IPS-18a (cell line): ENCODE results near the gene CDK3.

Experiments
- H3K27ac ChIP-seq: one replicate; pipeline ENCODE4 v1.5.1; 2013; ENCODE audit warnings: low read length
- H3K27me3 ChIP-seq: one replicate; pipeline ENCODE4 v1.6.1; 2013; ENCODE audit warnings: mild to moderate bottlenecking, low read length; ENCODE audit not compliant: control insufficient read depth, insufficient read depth
- H3K36me3 ChIP-seq: one replicate; pipeline ENCODE4 v1.6.1; 2013; ENCODE audit warnings: low read depth, low read length; ENCODE audit not compliant: control insufficient read depth
- H3K4me1 ChIP-seq: one replicate; pipeline ENCODE4 v1.6.1; 2013; ENCODE audit warnings: low read depth, low read length; ENCODE audit not compliant: control insufficient read depth
- H3K4me3 ChIP-seq: one replicate; pipeline ENCODE4 v1.5.1; 2013; ENCODE audit warnings: low read length
- H3K9ac ChIP-seq: one replicate; pipeline ENCODE4 v1.6.1; 2013; ENCODE audit warnings: mild to moderate bottlenecking, low read length, moderate library complexity
- H3K9me3 ChIP-seq: one replicate; pipeline ENCODE4 v1.6.1; 2013; ENCODE audit warnings: low read depth, low read length; ENCODE audit not compliant: control insufficient read depth

CDK3 gene

GRCh38 chr17:75995385-75995925 lies 5.2 kb upstream of the CDK3 start:
- Histone ChIP-seq H3K36me3 (peaks cover 13% of the 10 kb centered on the region), H3K9me3 (no peaks in the 10 kb centered on the region), H3K27me3 (no peaks in the 10 kb centered on the region), H3K4me3 (no peak overlapping the region), H3K9ac (no peak overlapping the region), H3K27ac (no peak overlapping the region), H3K4me1 (no peaks in the 10 kb centered on the region)

DNA sequence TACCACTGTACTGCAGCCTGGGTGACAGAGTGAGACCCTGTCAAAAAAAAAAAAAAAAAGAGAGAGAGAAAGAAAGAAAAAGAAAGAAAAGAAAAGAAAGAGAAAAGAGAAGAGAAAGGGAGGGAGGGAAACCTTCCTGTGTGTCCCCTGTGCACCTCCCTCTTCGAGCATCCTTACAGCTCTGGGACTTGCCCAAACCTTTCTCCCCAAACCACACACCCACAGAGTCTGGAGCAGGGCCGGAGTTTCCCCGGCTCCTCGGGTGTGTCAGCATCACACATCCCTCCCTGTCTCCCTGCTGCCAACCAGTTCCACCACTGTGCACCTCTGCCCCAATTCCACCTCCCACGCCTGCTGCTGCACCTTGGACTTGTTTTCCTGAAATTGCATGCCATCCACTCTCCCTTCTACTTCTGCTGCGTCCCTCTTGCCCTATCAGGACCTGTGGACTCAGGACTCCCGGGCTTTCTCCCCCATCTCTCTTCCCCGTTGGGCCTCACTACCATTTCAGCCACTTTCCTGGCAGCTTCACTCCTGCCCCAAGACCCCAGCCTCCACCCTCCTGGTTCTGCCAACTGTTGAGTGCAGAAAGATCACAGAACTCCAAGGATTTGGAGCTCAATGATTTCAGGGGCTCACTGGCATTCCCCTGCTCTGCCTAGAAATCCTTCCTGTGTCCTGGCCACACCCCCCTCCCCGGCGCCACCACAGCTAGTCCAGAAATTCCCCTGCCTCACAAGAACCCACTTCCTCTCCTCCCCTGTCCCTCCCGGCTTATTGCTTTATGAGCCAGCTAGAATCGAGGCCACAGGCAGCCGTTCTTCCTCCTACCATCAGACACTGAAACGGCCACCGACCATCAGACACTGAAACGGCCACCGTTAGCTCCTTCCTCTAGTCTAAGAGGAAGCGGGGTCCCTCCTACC lies 3.7 kb upstream of the CDK3 start:
- no peak overlapping the region for H3K4me3 ChIP-seq
- peaks cover 5% of the 10 kb centered on the region for H3K36me3 ChIP-seq
- H3K27ac ChIP-seq: no peak overlapping the region
- H3K27me3 ChIP-seq: no peaks in the 10 kb centered on the region
- H3K9ac ChIP-seq: no peak overlapping the region
- no peaks in the 10 kb centered on the region for H3K9me3 ChIP-seq
- H3K4me1 ChIP-seq: no peaks in the 10 kb centered on the region

DNA sequence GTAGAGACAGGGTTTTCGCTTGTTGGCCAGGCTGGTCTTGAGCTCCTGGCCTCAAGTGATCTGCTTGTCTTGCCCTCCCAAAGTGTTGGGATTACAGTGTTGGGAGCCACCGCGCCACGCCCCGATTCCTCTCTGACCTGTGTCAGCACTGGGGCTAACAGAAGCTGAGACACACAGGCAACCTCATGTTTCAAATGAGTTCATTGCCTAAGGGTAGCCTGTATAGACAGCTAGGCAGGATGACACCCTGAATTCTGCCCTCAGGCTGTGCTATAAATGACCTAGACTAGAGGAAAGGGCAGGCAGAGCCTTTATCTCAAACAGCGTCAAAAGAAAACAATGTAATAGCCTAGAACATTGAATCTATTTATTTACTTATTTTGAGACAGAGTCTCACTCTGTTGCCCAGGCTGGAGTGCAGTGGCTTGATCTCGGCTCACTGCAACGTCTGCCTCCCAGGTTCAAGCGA lies 2.3 kb upstream of the CDK3 start:
- Histone ChIP-seq H3K27me3 (no peaks in the 10 kb centered on the region), H3K9me3 (no peaks in the 10 kb centered on the region), H3K27ac (no peak overlapping the region), H3K4me1 (no peaks in the 10 kb centered on the region), H3K9ac (no peak overlapping the region), H3K36me3 (peaks cover 4% of the 10 kb centered on the region), H3K4me3 (no peak overlapping the region)

DNA sequence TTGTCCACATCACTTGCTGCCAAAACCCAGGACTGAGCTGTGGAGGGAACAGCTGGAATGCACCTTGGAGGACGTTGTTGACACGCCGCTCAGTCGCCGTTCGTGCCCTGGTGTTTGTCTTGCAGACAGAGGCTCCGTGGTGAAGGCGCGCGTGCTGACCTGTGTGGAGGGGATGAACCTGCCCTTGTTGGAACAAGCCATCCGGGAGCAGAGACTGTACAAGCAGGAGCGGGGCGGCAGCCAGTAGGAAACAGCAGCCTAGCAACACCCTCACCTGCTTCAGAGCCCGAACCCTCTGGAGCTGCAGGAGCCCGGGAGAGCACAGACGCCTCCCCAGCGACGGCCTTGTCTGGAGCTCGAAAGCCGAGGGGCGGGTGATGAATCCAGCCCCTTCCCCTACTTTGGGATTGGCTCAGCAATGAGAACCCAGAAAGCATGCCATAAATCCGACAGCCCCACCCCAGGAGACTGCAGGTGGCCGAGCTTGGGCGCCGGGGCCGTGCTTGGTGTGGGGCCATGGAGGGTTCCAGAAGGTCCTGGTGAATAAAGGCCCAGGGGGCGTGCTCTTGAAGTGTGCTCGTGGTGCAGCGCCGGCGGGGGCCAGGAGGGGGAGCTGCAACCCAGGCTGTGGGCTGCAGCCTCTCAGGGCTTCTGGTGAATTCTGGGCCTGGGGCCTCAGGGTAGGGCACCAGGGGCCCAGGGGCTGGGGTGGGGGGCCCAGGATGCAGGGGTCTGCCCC lies 470 bp upstream of the CDK3 start:
- Histone ChIP-seq H3K27me3 (no peaks in the 10 kb centered on the region), H3K4me3 (no peak overlapping the region), H3K9me3 (no peaks in the 10 kb centered on the region), H3K36me3 (peaks cover 4% of the 10 kb centered on the region), H3K27ac (no peak overlapping the region), H3K4me1 (no peaks in the 10 kb centered on the region), H3K9ac (no peak overlapping the region)

- Histone ChIP-seq H3K9ac (no peak overlapping the region), H3K4me3 (no peak overlapping the region), H3K9me3 (no peaks in the 10 kb centered on the region), H3K27me3 (no peaks in the 10 kb centered on the region), H3K27ac (no peak overlapping the region), H3K36me3 (no peaks in the 10 kb centered on the region), H3K4me1 (no peaks in the 10 kb centered on the region)
These were observed 1.4 kb downstream of the CDK3 start for GRCh38 chr17:76002100-76002499.

DNA sequence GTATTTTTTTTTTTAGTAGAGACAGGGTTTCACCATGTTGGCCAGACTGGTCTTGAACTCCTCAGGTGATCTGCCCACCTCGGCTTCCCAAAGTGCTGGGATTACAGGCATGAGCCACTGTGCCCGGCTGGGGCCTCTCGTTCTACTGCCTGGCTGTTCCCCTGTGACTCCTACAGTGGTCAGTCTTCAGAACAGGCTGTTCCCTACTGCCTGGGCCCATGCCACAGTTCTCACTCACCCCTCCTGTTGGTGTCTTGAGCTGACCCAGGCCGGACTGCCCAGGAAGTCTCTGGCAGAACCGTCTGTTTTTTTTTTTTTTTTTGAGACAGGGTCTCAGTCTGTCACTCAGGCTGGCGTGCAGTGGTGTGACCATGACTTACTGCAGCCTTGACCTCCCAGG lies 3.3 kb downstream of the CDK3 start:
- Histone ChIP-seq H3K27me3 (no peaks in the 10 kb centered on the region), H3K4me1 (no peaks in the 10 kb centered on the region), H3K36me3 (no peaks in the 10 kb centered on the region), H3K4me3 (no peak overlapping the region), H3K9ac (no peak overlapping the region), H3K9me3 (no peaks in the 10 kb centered on the region), H3K27ac (no peak overlapping the region)

DNA sequence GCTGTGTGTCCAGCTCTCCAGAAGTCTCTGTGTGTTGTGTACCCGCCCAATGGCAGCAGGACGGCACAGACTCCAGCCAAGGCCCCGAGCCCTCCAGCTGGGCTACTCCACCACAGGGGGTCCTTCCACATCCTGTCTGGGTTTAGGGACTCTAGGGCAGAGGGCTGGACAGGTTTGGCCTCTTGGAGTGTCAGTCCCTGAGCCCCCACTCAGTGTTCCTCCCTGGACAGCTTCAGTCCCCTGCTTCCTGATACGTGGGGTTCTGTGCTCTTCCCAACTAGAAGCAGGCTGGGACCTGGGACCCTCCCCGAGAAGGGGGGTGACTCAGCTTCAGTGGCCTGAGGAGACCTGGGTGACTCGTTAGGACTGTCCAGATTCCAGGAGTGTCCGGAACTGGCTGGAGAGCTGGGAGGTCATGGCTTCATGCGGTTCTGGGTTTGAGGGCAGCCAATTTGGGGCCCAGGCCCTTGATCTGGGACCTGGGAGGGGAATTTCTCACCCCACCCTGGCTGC lies 4.2 kb downstream of the CDK3 start:
- no peaks in the 10 kb centered on the region for H3K36me3 ChIP-seq
- H3K27ac ChIP-seq: no peak overlapping the region

DNA sequence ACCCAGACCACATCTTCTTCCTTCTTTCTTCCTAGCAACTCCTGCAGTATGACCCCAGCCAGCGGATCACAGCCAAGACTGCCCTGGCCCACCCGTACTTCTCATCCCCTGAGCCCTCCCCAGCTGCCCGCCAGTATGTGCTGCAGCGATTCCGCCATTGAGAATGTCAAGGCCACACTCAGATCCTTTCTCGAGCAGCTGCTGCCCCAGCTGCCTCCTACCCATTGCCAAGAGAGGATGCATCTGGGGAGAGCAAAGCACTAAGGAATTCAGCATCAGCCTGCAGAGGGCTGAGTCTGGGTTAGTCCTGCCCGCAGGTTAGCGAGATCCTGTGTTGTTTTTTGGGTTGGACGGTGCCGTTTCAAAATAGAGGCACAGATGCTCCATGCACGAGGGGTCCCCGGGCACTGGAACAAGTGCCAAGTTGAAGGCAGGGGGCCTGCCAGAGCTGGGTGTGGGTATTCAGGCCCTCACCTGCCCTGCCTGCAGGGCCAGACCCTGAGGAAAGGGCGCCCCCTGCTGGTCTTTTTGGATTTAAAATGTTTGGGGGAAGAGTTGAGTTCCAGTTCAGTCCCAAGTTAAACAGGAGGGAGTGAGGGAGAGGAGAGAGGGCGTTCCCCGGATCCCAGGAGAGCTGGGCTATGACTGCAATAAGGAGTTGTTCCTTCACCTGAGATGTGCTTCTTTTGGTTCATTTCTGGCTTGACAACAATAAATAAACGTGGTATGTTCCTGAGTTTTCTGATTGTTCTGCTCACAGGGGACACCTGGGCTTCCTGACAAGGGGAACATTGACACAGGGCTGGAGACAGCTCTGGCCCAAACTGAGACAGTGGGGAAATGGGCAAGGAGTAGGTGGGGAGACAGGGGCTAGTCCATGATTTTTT lies 4.9 kb downstream of the CDK3 start:
- Histone ChIP-seq H3K9me3 (no peaks in the 10 kb centered on the region), H3K36me3 (no peaks in the 10 kb centered on the region), H3K27ac (no peak overlapping the region), H3K9ac (no peak overlapping the region), H3K27me3 (no peaks in the 10 kb centered on the region), H3K4me1 (no peaks in the 10 kb centered on the region), H3K4me3 (no peak overlapping the region)

More for the DNA sequence above, 4.2 kb downstream of the CDK3 start:
- Histone ChIP-seq H3K9me3 (no peaks in the 10 kb centered on the region), H3K4me3 (no peak overlapping the region), H3K9ac (no peak overlapping the region), H3K27me3 (no peaks in the 10 kb centered on the region), H3K4me1 (no peaks in the 10 kb centered on the region)

DNA sequence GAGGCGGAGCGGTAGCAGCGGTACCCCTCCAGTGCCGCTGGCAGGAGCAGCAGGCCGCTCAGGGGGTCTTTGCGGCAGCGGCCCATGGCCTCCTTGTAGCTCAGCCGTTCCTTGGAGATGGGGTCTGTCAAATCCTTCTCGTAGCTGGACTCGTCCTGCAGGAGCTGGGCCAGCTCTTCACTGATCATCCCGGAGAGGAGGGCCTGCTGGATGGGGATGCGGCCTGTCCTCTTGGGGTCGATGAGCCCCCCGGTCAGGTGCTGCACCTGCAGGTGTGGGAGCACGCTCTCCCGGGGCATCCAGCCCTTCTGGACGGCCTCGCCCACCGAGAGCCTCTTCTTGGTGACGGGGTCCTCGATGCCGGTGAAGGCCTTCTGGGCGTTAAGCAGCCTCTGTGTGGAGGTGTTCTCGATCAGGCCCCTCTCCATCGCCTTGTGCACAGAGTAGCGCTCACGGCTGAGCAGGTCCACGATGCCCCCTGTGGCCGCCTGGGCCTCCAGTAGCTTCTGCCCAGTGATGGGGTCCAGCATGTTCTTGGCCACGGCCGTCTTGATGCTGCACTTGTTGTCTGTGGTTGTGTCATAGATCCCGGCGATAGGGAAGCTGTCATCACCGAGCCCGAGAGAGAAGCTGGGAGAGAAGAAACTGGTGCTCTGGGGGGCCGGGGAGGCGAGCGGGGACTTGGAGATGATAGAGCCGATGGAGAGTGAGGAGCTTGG lies 6.6 kb downstream of the CDK3 start:
- H3K27me3 ChIP-seq: no peaks in the 10 kb centered on the region
- H3K4me3 ChIP-seq: no peak overlapping the region
- H3K9ac ChIP-seq: no peak overlapping the region
- no peaks in the 10 kb centered on the region for H3K9me3 ChIP-seq
- no peaks in the 10 kb centered on the region for H3K4me1 ChIP-seq
- H3K36me3 ChIP-seq: no peaks in the 10 kb centered on the region
- H3K27ac ChIP-seq: no peak overlapping the region

- H3K4me1 ChIP-seq: no peaks in the 10 kb centered on the region
- no peaks in the 10 kb centered on the region for H3K36me3 ChIP-seq
- no peak overlapping the region for H3K27ac ChIP-seq
- no peaks in the 10 kb centered on the region for H3K9me3 ChIP-seq
- no peak overlapping the region for H3K4me3 ChIP-seq
- no peaks in the 10 kb centered on the region for H3K27me3 ChIP-seq
- H3K9ac ChIP-seq: no peak overlapping the region
These were observed 7.2 kb downstream of the CDK3 start for GRCh38 chr17:76007850-76008165.
